DND-41 (cell line): ENCODE results near the gene EPB41L2.
"Not testable (repeated sequence)": the region's sequence is repeated elsewhere in the genome, so short reads cannot be mapped to it uniquely, and the experiment has no call there.

Experiments
- ATAC-seq: fragments of 200-7000 bp; cut with Tn5 transposase; 3 replicates; pipeline ENCODE4 v1.9.1; 2021; ENCODE audit warnings: low read depth; ENCODE audit not compliant: insufficient read depth
- DNase-seq: peaks from one replicate; pipeline ENCODE4 v3.0.0-alpha.2; 2020
- H2AFZ ChIP-seq: 2 replicates; pipeline ENCODE4 v1.6.0; 2012; ENCODE audit warnings: low read depth, low read length
- H3K27ac ChIP-seq: 2 replicates; pipeline ENCODE4 v1.5.1; 2012; ENCODE audit warnings: low read length, inconsistent platforms
- H3K27me3 ChIP-seq: fragments of 200-600 bp; sonication (generic); 2 replicates; pipeline ENCODE4 v1.6.0; 2012; ENCODE audit warnings: low read length, mild to moderate bottlenecking, inconsistent platforms; ENCODE audit not compliant: insufficient read depth, poor library complexity
- H3K36me3 ChIP-seq: 2 replicates; pipeline ENCODE4 v1.5.1; 2012; ENCODE audit warnings: low read length, inconsistent platforms; ENCODE audit not compliant: insufficient read depth
- H3K4me1 ChIP-seq: 2 replicates; pipeline ENCODE4 v1.5.1; 2012; ENCODE audit warnings: mild to moderate bottlenecking, low read length; ENCODE audit not compliant: insufficient read depth
- H3K4me2 ChIP-seq: 2 replicates; pipeline ENCODE4 v1.6.0; 2012; ENCODE audit warnings: mild to moderate bottlenecking, moderate library complexity, low read length, inconsistent platforms; ENCODE audit not compliant: insufficient read depth
- H3K4me3 ChIP-seq, 2 experiments: fragments of 200-600 bp in 1 of 2; shearing (Covaris generic) in 1 of 2; 2 replicates each; pipeline ENCODE4 v1.5.1; 2012 to 2016; ENCODE audit warnings: inconsistent platforms in 2 of 2, low read length in 2 of 2, mild to moderate bottlenecking in 2 of 2, low read depth in 1 of 2, moderate library complexity in 1 of 2
- H3K79me2 ChIP-seq: 2 replicates; pipeline ENCODE4 v1.6.0; 2012; ENCODE audit warnings: low read length, inconsistent platforms; ENCODE audit not compliant: insufficient read depth
- H3K9ac ChIP-seq: 2 replicates; pipeline ENCODE4 v1.6.0; 2012; ENCODE audit warnings: low read depth, mild to moderate bottlenecking, inconsistent platforms, low read length, moderate library complexity
- H3K9me3 ChIP-seq: 2 replicates; pipeline ENCODE4 v1.5.1; 2012; ENCODE audit warnings: low read length, moderate library complexity, mild to moderate bottlenecking, inconsistent platforms; ENCODE audit not compliant: insufficient read depth, severe bottlenecking
- H4K20me1 ChIP-seq: 2 replicates; pipeline ENCODE4 v1.6.0; 2012; ENCODE audit warnings: low read length; ENCODE audit not compliant: insufficient read depth
- CTCF ChIP-seq: IDR thresholded peaks from 2 replicates; pipeline ENCODE4 v1.5.1; 2012; ENCODE audit warnings: borderline replicate concordance, low read length, moderate library complexity, mild to moderate bottlenecking; ENCODE audit not compliant: poor library complexity, severe bottlenecking; ENCODE audit errors: extremely low read depth
- EZH2 ChIP-seq: IDR thresholded peaks from 3 replicates; pipeline ENCODE4 v1.6.1; 2012; ENCODE audit warnings: borderline replicate concordance, low read depth, mild to moderate bottlenecking, moderate library complexity, low read length, inconsistent platforms; ENCODE audit not compliant: severe bottlenecking

EPB41L2 gene

GRCh38 chr6:131013495-131013894, 49.5 kb downstream of the EPB41L2 start:
- H3K27ac ChIP-seq, result no peak overlapping the region
- peaks cover 87% of the 10 kb centered on the region for H3K79me2 ChIP-seq

GRCh38 chr6:131009790-131010189, 53.3 kb downstream of the EPB41L2 start:
- H3K36me3 ChIP-seq, result no peaks in the 10 kb centered on the region
- DNase-seq (no peak), ATAC-seq (no peak)
- peaks cover 15% of the 10 kb centered on the region for H3K4me1 ChIP-seq
- H3K4me2 ChIP-seq, result no peak overlapping the region
- no peak overlapping the region for H3K9ac ChIP-seq
- H4K20me1 ChIP-seq, result peaks cover 10% of the 10 kb centered on the region; the same call in 1 of the 2 replicates
- no peak overlapping the region for H2AFZ ChIP-seq
- no peak overlapping the region for H3K27ac ChIP-seq
- peaks cover 89% of the 10 kb centered on the region for H3K79me2 ChIP-seq
- H3K27me3 ChIP-seq, result no peaks in the 10 kb centered on the region
- no peak overlapping the region for H3K4me3 ChIP-seq
- TF ChIP-seq EZH2 (no peak), CTCF (no peak)
- H3K9me3 ChIP-seq, result peaks cover 18% of the 10 kb centered on the region

More at GRCh38 chr6:131013495-131013894, 49.5 kb downstream of the EPB41L2 start:
- peaks cover 9% of the 10 kb centered on the region; the same call in 1 of the 2 replicates for H4K20me1 ChIP-seq
- H3K4me1 ChIP-seq, result peaks cover 21% of the 10 kb centered on the region
- no peak overlapping the region for H3K4me3 ChIP-seq
- H3K36me3 ChIP-seq, result no peaks in the 10 kb centered on the region
- no peak for TF ChIP-seq CTCF
- no peak for TF ChIP-seq EZH2
- no peak overlapping the region for H3K9ac ChIP-seq
- peaks cover 3% of the 10 kb centered on the region for H3K9me3 ChIP-seq
- ATAC-seq (peak; percentile 67; the same call in 1 of the 3 replicates), DNase-seq (no peak)
- no peak overlapping the region for H3K4me2 ChIP-seq
- H2AFZ ChIP-seq, result no peak overlapping the region
- no peaks in the 10 kb centered on the region for H3K27me3 ChIP-seq

- not testable (repeated sequence) for ATAC-seq, H3K4me1 ChIP-seq, H3K4me3 ChIP-seq, H3K36me3 ChIP-seq, H3K4me2 ChIP-seq, DNase-seq, H3K9ac ChIP-seq, H2AFZ ChIP-seq, H3K27ac ChIP-seq, H3K27me3 ChIP-seq
- Histone ChIP-seq H3K9me3 (peaks cover 18% of the 10 kb centered on the region), H4K20me1 (peaks cover 18% of the 10 kb centered on the region), H3K79me2 (peaks cover 89% of the 10 kb centered on the region)
Observed at GRCh38 chr6:131008965-131009364, 54.1 kb downstream of the EPB41L2 start.

- not testable (repeated sequence) for H3K9ac ChIP-seq, H3K4me3 ChIP-seq, H3K27ac ChIP-seq, ATAC-seq, DNase-seq, H3K36me3 ChIP-seq, H2AFZ ChIP-seq, H3K4me1 ChIP-seq, H3K4me2 ChIP-seq, H3K27me3 ChIP-seq
- Histone ChIP-seq H4K20me1 (peaks cover 24% of the 10 kb centered on the region), H3K9me3 (peaks cover 18% of the 10 kb centered on the region), H3K79me2 (peaks cover 90% of the 10 kb centered on the region)
Observed at GRCh38 chr6:131007964-131008363, 55.1 kb downstream of the EPB41L2 start.
